Activated CD4-positive, CD25-positive, alpha-beta regulatory T cell treated with anti-CD3 and anti-CD28 coated beads, Interleukin-2, amount 50 U/mL, for 16 hours (primary cell): ENCODE results near the gene SYPL1.
A peak's percentile ranks its signal among the peaks of the same experiment; 100 is the strongest.

Experiments
- DNase-seq: peaks from one replicate; pipeline ENCODE4 v3.0.0-alpha.2; 2020; ENCODE audit warnings: low read depth, low spot score

The SYPL1 gene

GRCh38 chr7:106122713-106123112, 10.6 kb upstream of the SYPL1 start:
- no peak for DNase-seq

- DNase-seq = no peak
These were observed 9.2 kb upstream of the SYPL1 start for GRCh38 chr7:106121189-106121810.

- DNase-seq = no peak
These were observed 8.4 kb upstream of the SYPL1 start for GRCh38 chr7:106120500-106120899.

- no peak for DNase-seq
These were observed 7.6 kb upstream of the SYPL1 start for GRCh38 chr7:106119719-106120118.

- DNase-seq = no peak
These were observed 5.9 kb upstream of the SYPL1 start for GRCh38 chr7:106117786-106118544.

GRCh38 chr7:106116161-106116704, 4.1 kb upstream of the SYPL1 start:
- DNase-seq = no peak

- no peak for DNase-seq
These were observed 2.7 kb upstream of the SYPL1 start for GRCh38 chr7:106114716-106115383.

GRCh38 chr7:106112972-106113421, 885 bp upstream of the SYPL1 start:
- DNase-seq = no peak

- DNase-seq = peak; percentile 17
These were observed 426 bp downstream of the SYPL1 start for GRCh38 chr7:106111655-106112117.

- DNase-seq = no peak
These were observed 1.0 kb downstream of the SYPL1 start for GRCh38 chr7:106110885-106111654.

- no peak for DNase-seq
These were observed 1.9 kb downstream of the SYPL1 start for GRCh38 chr7:106110238-106110560.

GRCh38 chr7:106109521-106110237, 2.4 kb downstream of the SYPL1 start:
- no peak for DNase-seq

- DNase-seq = no peak
These were observed 3.1 kb downstream of the SYPL1 start for GRCh38 chr7:106108991-106109390.

GRCh38 chr7:106104721-106105260, 7.3 kb downstream of the SYPL1 start:
- DNase-seq = no peak

- DNase-seq = no peak
These were observed 9.6 kb downstream of the SYPL1 start for GRCh38 chr7:106102387-106102966.

- no peak for DNase-seq
These were observed 10.4 kb downstream of the SYPL1 start for GRCh38 chr7:106101726-106102125.

GRCh38 chr7:106100863-106101629, 11.1 kb downstream of the SYPL1 start:
- no peak for DNase-seq

GRCh38 chr7:106099539-106099938, 12.6 kb downstream of the SYPL1 start:
- no peak for DNase-seq

GRCh38 chr7:106098889-106099288, 13.2 kb downstream of the SYPL1 start:
- DNase-seq = no peak

- no peak for DNase-seq
These were observed 16.5 kb downstream of the SYPL1 start for GRCh38 chr7:106095634-106096033.
